GM18858 (cell line): ENCODE data around the gene VAV3.
"Not testable (repeated sequence)": the region's sequence is repeated elsewhere in the genome, so short reads cannot be mapped to it uniquely, and the experiment has no call there.

ENCODE experiments used
- ATAC-seq: cut with Tn5 transposase; IDR thresholded peaks from one replicate; pipeline ENCODE4 v1.9.1; 2021; ENCODE audit not compliant: unreplicated experiment

VAV3 gene

DNA sequence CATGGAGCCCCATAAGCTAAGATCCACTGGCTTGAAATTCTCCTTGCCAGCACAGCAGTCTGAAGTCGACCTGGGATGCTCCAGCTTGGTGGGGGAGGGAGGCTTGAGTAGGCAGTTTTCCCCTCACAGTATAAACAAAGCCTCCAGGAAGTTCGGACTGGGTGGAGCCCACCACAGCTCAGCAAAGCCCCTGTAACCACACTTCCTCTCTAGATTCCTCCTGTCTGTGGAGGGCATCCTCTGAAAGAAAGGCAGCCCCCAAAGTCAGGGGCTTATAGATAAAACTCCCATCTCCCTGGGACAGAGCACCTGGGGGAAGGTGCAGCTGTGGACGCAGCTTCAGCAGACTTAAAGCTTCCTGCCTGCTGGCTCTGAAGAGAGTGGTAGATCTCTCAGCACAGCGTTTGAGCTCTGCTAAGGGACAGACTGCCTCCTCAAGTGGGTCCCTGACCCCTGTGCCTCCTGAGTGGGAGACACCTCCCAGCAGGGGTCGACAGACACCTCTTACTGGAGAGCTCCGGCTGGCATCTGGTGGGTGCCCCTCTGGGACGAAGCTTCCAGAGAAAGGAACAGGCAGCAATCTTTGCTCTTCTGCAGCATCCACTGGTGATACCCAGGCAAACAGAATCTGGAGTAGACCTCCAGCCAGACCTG, 120.3 kb downstream of the VAV3 start:
- ATAC-seq = not testable (repeated sequence)

DNA sequence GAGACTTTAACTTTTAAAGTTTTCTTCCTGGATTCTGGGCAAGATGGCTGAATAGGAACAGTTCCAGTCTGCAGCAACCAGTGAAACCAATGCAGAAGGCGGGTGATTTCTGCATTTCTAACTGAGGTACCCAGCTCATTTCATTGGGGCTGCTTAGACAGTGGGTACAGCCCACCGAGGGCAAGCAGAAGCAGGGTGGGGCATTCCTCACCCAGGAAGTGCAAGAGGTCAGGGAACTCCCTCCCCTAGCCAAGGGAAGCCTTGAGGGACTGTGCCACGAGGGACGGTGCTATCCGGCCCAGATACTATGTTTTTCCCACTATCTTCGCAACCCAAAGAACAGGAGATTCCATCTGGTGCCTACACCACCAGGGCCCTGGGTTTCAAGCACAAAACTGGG, 121.0 kb downstream of the VAV3 start:
- ATAC-seq = no peak

DNA sequence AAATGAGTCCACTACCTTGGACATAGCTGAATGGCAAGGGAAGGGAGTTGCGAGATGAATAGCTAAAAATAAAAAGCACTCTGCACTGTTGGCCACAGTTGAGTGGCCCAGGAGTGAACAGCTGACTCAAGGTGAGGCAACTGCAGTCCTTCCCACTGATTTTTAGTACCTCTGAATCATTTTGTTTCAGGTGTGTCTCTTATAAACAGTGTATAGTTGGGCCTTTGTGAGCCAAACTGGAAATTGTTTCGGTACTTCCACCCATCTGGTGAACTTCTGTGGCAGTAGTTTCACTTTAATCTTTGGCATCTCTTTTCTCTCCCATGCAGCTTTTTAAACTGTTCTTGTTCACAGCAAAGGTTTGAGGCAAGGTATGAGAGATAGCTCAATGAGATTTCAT, 122.7 kb downstream of the VAV3 start:
- ATAC-seq = no peak

DNA sequence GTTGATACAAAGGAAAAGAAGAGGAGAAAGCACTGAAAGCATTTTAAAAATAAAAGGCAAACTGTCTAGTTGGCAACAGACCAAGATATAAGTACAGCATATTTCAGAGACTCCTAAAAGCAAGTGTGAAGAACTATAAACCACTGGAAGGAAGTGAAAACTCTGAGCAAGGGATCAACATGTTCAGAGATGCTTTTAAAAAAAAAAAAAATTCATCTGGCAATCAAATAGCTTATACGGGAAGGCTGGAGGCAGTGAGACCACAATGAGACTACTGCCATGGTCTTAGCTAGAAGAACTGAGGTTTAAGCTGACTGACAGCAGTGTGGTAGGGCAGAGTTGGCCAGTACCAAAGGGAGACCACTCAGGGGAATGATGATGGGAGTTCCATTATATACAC, 124.3 kb downstream of the VAV3 start:
- no peak for ATAC-seq

DNA sequence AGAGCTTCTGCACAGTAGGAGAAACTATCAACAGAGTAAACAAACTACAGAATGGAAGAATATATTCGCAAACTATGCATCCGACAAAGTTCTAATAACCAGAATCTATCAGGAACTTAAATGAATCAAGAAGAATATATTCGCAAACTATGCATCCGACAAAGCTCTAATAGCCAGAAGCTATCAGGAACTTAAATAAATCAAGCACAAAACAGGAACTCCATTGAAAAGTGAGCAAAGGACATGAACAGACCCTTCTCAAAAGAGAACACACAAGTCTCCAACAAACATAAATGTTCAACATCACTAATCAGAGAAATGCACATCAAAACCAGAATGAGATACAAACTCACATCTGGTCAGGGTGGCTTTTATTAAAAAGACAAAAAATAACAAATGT, 126.9 kb downstream of the VAV3 start:
- ATAC-seq = no peak

DNA sequence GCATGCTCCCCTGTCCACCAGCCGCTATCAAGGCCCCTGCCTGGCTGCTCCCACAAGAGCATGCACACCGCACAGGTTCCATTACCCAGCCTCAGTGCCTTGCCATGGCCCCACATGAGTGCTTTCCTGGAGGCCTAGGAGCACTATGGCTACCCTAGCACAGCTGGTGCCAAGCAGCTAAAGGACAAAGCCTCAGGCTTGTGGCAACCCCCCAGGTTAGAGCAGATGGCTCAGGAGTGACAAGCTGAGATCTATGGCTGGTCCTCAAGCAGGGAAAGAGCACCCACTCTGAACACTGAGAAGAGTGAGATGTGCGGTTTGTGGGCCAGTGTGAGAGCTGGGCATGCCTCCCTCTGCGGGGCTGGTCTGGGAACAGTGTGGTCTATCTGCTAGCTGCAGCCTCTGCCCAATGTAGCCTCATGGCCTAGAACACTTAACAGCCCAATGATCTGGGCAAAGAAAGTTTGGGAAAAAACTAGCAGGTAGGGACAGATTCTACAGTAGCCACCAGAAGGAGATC, 129.8 kb downstream of the VAV3 start:
- no peak for ATAC-seq

DNA sequence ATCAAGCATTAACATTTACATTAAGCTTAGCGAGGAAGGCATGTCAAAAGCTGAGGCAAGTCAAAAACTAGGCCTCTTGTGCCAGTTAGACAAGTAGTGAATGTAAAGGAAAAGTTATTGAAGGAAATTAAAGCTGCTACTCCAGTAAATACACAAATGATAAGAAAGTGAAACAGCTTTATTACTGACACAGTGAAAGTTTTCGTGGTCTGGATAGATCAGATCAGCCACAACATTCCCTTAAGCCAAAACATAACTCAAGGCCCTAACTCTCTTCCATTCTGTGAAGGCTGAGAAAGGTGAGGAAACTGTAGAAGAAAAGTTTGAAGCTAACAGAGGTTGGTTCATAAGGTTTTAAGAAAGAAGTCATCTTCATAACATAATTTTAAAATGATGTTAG, 131.9 kb downstream of the VAV3 start:
- no peak for ATAC-seq

DNA sequence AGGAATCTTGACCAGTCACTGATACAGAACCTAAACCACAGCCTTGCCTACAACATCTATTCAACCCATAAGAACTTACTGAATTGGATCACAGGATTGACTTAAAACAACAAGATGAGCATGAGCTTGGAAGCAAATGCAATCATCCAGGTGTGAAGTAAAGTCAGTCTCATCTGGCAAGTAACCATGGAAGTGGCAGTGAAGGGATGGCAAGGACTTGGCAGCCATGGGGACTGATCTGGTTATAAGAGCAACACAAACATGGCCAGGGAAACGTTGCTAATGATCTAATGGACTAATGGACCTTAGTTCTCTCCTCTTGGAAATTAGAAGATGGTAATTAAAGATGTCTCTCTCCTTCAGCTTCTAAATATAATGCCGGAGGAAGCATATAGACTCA, 133.1 kb downstream of the VAV3 start:
- ATAC-seq = no peak

DNA sequence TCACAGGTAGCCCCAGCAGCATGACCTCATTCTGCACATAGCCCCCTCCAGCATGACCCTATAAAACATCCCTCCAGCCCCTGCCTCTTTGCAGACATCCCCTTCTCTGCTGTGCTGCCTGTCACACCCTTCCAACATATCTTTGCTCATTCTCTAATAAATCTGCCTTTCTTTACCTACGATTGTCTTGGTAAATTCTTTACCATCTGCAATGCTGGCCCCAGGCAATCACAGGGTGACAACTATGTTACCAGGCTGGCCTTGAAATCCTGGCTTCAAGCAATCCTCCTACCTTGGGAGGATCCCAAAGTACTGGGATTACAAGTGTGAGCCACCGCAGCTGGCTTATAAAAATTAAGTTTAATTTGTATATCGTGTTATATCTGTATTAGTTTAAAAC, 134.5 kb downstream of the VAV3 start:
- no peak for ATAC-seq

DNA sequence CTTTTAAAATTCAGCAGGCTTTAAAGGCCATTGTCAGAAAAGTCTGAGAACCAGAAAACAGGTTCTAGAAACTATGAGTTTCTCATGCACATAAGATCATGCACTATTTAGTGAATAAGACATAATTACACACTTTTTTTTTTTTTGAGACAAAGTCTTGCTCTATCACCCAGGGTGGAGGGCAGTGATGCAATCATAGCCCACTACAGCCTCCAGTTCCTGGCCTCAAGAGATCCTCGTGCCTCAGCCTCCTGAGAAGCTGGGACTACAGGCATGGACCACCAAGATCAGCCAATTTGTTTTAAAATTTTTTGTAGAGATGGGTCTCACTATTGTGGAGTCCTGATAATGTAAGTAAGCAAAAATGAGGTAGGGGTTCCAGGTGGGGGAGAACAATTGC, 134.9 kb downstream of the VAV3 start:
- no peak for ATAC-seq

DNA sequence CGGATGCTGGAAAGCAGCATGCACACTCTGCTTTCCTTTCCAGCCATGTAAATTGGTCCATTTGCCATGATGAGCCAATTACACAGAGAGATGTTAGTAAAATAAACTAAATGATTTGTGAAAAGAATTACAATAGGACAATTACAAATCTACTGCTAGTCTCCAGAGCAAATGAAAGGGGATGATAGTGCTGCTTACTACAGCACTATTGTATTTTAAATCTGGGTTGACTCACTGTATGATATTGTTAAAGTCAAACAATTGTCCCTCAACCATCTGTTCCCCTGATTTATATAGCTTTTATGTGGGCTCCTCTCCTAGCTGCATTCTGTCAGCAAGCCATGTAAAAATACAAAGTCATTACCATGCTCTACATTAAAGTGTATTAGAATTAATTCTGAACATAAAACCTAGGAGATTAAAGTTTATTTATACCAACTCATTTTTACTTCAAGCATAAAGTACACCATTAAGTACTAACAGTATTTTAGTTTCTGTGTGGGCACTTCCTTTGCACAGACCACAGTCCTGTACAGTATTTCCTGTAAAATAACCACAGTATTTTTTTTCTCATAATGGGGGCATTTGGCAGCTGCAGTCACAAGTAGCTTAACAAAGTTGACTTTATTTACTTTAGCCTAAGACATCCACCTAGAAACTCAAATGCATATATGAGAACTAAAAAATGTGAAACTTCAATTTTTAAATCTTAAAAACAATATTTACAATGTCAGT, 135.8 kb downstream of the VAV3 start:
- ATAC-seq = peak; percentile 63

DNA sequence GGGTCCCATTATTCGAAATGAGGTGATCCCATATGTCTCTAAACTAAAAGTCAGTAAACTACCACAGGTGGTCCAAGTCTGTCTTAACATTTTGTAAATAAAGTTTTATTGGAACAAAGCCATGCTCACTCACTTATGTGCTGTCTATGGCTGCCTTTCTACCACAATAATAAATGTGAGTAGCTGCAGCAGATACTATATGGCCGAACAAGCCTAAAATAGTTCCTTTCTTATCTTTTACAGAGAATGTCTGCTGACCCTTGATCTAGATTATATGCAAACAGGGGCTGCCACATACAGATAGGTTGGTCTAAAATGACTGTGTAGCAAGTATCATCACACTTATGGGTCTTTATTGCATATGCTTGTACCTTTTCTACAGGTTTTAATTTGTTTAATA, 140.0 kb downstream of the VAV3 start:
- no peak for ATAC-seq

DNA sequence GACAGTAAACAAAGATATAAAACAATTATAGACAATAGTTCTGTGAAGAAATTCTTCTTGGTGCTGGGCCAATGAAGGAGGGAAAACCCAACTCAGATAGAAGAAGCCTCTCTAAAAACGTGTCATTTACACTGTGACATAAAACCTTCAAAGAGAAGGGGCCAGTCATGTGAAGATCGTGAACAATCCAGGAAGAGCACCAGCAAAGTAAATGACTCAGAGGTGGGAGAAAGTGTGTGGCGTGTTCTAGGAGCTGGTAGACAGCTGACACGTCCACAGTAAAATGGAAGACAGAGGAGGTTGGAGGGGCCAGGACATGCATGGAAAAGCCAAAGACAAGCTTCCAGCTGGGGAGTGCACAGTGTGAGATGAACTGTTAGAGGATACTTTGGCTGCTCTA, 143.6 kb downstream of the VAV3 start:
- ATAC-seq = no peak

DNA sequence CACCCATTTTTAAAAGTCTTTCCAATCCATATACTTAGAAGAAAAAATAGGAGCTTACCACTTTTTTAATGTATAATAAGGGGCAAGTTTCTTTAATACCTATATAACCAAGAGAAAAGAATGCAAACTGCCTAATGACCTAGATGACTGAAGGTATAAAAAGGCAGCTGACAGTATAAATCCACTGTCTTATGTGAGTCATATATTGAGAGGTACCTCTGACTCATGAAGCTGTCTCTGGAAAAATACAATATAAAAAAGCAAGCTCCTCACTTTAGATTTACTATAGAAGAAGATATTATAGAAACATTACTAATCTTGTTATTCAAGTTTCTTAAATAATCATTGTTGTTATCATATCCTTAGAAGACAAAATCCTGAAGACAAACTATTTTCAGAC, 144.2 kb downstream of the VAV3 start:
- no peak for ATAC-seq

DNA sequence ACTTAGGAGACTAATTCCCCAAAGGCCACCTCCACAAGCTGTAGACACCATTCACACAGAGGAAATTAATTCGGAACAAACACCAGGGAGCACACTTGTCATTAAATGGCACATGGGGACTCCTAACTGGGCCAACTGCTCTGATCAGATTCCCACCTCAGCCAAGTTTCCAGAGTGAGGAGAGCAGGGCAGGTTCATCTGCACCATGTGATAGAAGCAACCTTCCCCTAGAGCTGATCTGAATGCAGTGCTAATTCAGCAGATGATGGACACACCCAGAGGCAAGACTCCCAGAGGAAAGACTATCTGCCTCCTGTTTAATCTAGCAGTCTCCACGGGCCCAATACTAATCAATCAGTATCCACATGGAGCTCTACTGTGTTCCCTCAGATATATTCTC, 147.0 kb downstream of the VAV3 start:
- ATAC-seq = no peak

DNA sequence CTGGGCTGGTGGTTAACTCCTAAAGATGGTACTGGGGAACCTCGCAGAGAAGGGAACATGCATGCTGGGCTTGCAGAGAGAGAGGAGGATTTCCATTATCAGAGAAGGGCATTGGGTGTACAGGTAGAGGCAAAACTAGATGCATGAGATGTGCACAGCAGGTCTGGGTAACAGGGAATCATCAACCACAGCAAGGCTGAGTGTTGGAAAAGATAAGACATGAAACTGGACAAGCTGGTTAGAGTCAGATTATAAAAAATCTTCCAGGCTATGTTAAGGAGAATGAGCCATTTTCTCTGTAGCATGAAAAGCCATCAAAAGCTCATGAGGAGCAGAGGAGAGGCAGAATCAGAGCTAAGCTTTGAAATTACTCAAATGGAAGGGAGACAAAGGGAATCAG, 147.8 kb downstream of the VAV3 start:
- no peak for ATAC-seq

DNA sequence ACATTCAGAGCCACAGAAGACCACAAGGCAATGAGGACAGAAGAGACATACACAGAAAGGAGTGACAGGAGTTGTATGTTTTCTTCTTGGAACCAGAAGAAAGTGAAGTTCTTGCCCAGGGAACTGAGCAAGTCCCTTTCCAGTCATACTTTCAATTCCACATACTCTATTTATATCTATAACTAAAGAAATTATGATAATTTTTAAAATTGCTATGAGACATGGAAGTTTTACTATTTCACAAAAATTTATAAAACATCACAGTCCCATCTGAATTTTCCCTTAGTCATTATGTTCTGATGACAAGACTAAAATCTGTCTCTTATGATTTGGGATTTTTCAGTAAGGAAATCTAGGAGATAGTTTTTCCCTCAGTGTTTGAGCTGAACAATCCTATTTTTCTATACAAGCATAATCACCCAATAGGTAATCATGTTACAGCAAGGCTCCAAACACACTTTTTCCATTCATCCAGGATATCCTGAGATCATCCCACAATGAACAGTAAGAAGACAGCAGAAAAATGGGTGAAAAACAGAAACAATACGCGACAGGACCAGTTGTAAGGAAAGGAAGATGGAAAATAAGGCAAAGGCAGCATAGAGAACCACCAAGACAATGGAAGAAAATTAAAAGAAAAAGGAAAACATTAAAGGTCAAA, 154.6 kb downstream of the VAV3 start:
- ATAC-seq = no peak

DNA sequence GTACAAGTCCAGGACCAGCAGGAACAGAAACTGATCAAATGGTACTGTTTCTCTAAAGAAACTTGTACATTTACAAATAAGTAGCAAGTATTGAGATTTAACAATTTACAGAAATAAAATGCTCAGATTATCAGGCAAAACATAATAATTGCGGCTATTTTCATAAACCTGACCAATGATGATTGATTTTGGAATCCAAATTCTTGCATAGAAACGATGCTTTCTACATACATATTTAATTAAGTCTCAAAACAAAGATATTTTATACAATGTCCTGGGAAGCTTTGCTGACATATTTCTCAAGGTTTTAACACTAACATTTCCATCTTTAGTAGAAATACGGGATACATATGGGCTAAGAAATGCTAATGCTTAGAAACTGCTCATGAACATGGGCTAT, 157.1 kb downstream of the VAV3 start:
- no peak for ATAC-seq

DNA sequence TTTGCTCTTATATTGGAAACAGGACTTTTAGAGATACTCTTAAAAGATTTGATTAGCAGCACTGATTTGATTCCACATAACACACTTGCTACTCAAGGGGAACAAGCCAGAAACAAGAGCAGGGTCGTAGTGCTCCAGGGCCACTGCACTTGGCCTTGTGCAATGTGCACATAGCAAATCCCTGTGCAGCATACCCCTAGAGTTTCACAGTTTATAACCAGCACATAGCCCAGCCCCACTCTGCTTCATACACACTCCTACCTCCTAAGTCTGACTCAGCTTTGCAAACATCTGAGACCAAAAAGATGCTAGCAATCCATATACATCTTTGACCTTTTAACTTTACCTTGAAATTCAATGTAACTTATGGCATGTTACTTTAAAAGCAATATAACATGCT, 157.6 kb downstream of the VAV3 start:
- no peak for ATAC-seq

DNA sequence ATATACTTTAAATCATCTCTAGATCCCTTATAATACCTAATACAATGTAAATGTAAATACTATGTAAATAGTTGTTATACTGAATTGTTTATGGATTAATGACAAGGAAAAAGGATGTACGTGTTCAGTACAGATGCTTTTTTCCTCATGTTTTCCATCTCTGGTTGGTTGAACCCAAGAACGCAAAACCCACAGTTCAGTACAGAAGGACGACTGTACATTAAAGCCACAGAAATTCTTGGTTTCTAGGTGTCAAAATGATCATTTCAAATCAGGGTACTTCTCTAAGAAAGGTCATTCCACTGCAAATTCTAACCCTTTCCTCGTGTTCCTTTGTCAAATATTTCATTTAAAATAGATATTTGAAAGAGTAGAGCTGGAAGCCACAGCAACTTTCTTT, 158.1 kb downstream of the VAV3 start:
- no peak for ATAC-seq

DNA sequence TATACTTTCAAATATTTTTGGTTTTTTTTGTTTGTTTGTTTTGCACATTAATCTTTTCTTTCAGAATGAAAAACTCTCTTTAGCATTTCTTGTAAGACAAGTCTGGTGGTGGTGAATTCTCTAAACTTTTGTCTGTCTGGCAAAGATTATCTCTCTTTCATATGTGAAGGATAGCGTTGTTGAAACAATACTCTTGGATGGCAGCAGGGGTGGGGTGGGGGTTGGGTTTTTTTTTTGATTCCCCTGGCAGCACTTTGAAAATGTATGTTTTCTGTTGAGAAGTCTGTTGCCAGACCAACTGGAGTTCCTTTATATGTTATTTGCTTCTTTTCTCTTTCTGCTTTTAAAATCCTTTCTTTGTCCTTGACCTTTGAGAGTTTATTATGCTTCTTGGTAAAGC, 160.2 kb downstream of the VAV3 start:
- no peak for ATAC-seq

DNA sequence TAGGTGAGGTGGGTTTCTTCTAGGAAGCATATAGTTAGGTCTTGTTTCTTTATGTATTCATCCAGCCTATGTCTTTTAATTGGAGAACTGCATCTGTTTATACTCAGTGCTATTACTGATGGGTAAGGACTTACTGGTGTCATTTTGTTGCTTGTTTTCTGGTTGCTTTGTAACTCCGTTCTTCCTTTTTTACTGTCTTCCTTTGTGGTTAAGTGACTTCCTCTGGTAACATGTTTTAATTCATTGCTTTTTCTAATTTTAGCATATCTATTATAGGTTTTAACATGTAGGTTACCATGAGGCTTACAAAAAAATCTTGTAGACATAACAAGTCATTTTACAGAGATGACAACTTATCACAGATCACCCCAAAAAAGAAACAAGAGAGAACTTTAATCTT, 160.8 kb downstream of the VAV3 start:
- no peak for ATAC-seq
